Activated CD4-positive, alpha-beta T cell treated with anti-CD3 and anti-CD28 coated beads, Interleukin-2, Interleukin-4, amounts not matched to agents 100 ng/mL and 50 ng/mL, durations not matched to agents 16 hours and 8 hours (primary cell): ENCODE measurements around the gene DOCK9.
"Not testable (repeated sequence)": the region's sequence is repeated elsewhere in the genome, so short reads cannot be mapped to it uniquely, and the experiment has no call there.

Source experiments
- DNase-seq: peaks from one replicate; pipeline ENCODE4 v3.0.0-alpha.2; 2020; ENCODE audit warnings: low spot score

DOCK9 gene

DNA sequence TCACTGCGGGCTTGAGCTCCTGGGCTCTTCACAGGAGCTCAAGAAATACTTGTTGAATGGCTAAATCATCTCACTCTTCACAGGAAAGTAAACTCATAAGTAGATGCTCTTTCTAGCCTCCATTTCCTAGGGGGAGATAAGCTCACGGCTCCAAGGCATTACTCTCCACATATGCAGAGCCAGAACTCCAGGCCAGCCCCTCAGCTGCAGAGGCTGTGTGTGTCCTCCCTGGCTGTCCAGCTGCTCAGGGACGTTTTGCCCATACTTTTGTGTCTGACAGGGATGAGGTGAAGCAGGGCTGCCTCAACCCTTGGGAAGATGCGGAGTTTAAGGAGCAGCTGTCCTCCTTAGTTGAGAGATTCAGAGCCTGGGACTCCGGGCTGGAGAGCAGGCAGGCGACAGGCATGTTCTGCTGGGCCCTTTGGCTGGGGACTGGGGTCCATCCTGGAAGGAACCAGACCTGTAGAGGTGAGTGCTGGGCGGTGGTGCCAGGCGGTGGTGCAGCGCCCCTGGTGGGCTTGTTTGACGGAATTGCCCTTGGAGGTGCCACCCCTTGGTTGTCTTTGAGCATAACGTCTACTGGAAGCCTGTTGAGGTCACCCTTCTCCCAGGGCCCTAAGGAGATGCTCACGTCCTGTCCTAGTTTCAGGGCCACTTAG lies 204.9 kb downstream of the DOCK9 start:
- DNase-seq: no peak

DNA sequence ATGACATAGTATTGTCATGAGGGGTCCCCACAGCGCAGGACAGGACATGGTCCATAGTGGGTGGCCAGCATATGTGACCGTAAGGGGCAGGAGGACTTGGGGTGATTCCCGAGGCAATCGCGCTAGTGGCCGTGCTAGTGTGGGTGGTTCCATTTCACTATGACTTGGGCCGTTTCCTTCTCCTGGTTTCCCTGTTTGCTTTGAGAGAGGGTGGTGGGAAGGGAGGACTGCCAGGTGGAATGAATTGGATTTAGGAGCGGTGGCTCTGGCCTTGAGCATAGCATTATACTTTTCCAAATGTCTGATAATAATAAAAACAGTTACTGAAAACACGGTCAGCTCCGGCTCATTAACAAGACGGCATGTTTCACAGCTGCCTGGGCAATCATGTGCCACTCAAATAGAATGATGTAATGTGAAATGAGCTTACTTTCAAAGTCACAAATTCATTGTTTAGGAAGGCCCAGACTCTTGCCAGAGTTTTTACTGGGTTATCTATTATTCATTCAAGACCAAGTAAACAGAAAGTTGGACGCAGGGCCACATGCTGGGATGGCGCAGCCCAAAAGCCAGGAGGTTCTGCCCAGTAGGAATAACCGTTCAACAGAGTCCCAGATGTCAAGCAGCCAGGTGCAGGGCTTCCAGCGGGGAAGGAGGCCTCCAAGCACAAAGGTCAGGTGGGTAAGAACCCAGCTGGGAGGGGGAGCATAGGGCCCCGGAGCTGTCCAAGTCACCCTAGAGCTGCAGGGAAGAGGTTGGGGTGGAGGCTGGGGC lies 205.8 kb downstream of the DOCK9 start:
- DNase-seq: no peak

DNA sequence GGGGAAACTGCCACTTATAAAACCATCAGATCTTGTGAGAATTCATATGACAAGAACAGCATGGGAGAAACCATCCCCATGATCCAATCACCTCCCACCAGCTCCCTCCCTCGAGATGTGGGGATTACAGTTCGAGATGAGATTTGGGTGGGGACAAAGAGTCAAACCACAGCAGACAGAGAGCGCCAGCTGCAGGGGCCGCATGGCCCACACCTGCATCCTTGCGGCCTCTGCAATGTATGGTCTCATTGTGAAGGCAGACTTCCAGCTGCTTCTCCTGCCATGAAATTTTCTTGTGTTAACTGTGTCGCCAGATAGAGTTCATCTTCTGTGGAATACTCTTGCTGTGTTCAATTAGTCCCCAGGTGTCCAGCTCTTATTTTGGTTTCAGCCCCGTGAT lies 208.1 kb downstream of the DOCK9 start:
- DNase-seq: no peak

DNA sequence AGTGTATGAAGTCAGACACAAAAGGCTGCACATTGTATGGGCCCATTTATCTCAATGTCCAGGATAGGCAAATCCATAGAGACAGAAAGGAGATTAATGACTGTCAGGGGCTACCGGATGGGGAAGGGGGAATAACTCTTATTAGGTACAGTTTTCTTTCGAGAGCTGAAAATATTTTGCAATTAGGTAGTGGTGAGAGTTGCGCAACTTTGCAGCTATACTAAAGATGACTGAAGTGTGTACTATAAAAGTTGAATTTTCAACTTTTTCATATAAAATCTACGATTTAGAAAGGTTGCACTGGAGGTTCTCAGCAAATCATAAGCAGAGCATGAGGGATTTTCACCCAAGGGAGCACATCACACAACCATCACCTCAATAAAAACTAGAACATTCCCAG lies 209.3 kb downstream of the DOCK9 start:
- no peak for DNase-seq

DNA sequence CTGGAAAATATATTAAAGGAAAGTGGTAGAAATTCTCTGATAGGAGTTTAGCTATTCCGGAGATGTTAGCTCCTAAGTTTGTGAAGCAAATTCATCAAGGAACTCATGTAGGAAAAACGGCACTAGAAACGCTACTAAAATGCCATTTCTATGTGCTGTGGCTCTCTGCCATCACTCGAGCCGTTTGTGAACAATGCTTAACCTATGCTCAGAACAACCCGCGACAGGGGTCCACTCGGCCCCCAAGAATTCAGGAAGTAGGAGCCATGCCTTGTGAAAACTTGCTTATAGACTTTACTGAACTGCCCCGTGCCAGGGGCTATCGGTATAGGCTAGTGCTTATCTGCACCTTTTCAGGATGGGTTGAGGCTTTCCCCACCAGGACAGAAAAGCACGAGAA lies 211.2 kb downstream of the DOCK9 start:
- DNase-seq: no peak

DNA sequence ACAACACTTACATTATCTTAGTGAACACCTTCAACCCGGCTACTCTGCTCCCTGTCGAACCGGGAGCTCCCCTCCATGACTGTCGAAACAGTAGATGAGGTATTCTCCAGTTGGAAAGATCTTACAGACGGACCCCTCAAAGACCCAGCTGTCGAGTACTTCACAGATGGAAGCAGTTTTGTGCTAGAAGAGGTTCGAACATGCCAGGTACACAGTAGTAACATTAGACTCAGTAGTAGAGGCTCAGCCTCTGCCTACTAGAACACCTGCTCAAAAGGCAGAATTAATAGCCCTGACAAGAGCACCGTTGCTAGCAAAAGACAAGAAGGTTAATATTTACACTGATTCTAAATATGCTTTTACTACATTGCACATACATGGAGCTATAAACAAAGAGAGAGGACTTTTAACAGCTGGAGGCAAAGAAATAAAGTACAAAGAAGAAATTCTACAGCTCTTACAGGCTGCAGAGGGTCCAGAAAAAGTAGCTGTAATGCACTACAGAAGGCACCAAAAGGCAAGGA lies 211.8 kb downstream of the DOCK9 start:
- DNase-seq: no peak

DNA sequence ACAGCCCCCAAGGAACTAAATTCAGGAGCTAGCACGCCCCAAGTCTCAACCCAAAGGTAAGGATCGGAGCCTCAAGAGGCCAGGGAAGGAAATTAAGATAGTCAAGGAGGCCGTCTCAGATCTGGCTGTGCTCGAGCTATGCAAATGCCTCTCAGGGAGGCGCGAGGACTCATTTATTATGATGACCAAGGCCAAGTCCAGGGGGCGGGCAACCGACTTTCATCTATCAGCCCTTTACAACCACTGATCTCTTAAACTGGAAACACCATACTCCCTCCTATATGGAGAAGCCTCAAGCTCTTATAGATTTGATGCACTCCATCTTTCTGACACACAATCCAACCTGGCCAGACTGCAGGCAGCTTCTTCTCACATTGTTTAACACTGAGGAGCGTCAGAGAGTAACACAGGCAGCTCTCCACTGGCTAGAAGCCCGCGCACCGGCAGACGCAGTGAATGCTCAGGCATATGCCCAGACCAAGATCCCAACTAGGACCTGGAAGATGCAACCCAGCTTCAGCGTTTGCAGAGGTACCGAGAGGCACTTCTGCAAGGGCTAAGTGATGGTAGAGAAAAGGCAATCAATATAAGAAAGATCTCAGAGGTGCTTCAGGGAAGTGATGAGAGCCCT lies 215.8 kb downstream of the DOCK9 start:
- no peak for DNase-seq

DNA sequence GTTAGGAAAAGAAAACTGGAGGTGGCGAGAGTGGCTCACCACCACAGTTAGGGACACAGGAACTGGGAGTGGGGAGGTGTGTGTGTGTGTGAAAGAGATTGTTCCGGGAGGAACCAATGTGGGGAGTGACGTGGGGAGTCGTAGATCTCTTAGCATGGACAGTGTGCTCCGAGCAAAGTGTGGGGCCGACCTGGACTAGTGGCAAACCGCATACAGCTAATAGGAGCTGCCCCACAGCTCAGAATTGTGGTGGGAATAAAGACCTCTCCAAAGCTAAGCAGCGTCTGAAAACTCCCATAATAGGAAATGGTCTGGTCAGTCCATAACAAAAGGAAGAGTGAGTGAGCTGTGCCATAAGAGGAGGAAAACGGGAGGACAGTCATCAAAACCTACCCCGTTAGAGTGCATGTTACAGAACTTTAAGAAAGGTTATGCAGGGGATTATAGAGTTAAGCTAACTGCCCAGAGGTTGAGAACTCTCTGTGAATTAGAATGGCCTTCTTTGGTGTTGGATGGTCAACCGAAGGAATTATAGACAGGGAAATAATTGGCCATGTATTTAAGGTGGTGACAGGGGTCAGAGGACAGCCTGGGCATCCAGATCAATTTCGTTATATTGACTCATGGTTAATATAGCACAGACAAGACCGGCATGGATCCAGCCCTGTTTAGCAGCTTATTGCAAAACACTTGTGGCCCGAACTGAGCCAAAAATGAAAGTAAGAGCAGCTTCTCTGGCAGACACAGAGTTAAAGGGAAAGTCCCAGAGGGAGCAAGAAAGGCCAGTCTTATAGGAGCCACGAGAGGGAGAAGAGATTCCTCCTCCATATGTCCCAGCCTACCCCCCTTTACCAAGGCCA lies 216.5 kb downstream of the DOCK9 start:
- DNase-seq: peak; percentile 17

DNA sequence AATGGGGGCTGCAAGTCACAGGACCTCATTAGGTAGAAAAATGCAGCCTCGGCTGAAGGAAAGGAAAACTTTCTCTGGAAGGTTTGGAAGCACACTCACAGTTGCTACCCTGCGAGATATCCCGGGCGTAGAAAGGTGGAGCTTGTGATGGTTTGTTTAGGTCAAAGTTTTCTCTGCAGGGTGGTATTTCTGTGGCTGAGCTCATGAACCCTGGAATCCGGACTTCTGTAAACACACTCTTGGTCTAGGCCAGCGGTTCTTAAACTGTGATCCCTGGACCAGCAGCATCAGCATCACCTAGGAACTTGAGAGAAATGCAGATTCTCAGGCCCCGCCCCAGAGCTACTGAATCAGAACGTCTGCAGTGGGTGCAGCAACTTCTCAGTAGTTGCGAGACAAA lies 222.1 kb downstream of the DOCK9 start:
- no peak for DNase-seq

DNA sequence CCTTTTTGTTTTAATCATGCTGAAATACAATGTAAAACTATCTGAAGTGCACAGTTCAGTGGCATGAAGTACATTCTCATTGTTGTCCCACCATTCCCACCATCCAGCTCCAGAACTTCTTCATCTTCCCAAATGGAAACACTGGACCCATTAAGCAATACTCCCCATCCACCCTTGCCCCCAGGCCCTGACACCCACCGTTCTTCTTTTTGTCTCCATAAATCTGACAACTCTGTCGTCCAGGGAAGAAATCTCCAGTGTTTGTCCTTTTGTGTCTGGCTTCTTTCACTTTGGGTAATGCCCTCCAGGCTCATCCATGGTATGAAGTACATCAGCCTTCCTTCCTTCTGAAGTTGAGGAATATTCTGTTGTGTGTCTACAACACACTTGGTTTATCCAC lies 222.7 kb downstream of the DOCK9 start:
- DNase-seq: no peak

DNA sequence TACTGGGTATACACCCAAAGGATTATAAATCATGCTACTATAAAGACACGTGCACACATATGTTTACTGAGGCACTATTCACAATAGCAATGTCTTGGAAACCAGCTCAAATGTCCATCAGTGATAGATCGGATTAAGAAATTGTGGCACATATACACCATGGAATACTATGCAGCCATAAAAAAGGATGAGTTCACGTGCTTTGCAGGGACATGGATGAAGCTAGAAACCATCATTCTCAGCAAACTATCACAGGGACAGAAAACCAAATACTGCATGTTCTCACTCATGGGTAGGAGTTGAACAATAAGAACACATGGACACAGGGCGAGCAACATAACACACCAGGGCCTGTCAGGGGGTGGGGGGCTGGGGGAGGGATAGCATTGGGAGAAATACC lies 223.4 kb downstream of the DOCK9 start:
- DNase-seq: not testable (repeated sequence)

DNA sequence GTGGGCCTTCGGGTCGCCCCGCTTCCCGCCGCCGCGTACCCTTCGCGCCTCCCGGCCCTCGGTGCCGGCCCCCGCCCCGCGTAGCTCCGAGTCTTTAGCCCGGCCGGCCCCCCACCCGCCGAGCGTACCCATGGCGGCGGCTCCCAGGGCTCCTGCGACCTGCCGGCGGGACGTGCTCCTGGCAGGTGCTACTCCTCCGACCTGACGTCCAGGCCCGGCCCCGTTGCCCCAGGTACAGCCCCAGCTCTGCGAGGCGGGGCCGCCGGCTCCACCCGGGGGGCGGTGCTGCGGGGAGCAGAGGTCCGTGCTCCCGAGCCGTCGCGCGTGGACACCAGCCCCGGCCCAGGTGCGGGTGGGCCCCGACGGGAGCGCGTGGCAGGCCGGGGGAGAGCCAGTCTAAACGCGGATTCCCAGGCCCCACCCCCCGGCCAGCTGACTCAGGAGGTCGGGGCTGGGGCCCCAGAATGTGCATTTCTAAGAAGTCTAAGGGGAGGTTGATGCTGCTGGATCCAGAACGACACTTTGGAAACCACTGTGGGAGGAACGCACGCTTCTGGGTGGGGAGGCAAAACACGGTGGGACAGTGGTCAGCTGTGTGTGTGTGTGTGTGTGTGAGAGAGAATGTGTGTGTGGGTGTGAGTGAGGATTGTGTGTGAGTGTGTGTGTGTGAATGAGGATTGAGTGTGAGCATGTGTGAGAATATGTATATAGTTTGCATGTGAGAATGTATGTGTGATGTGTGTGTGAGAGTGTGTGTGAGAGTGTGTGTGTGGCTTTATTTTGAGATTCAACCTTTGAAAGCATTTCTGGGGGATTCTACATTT lies 225.2 kb downstream of the DOCK9 start, which contains the start of gene SLC15A1:
Gene SLC15A1, minus strand, starts transcription at position 206 of the 824 bp plus-strand sequence. Its CDS starts 74 bp downstream, at position 132.
- no peak for DNase-seq

DNA sequence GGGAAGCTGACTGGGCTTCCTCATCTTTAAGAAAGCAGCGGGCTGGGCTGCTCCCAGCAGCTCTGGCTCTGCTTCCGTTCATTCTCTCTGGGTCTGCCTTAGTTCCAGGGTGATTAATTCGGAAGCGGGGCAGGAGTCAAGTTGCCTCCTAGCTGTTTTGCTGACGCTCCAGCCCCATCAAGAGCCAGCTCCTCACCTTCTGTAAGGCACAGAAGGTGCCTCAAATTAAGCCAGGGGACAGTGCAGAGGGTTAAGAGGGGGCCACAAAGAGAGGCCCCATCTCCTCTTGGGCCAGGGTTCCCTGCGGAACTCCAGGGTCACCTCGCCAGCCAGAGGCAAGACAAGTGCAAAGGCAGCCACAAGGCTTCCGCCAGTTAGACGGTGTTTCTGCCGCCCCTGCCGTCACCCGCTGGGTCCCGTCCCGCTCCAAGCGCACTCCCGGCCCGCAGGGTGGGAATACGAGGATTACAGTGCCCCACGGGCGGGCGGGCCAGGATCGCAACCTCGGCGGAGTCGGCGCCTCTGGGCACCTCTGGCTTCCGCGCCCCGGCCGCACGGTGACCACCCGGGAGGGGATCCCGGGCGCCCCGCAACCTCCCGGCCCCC lies 225.9 kb downstream of the DOCK9 start:
- DNase-seq: no peak

DNA sequence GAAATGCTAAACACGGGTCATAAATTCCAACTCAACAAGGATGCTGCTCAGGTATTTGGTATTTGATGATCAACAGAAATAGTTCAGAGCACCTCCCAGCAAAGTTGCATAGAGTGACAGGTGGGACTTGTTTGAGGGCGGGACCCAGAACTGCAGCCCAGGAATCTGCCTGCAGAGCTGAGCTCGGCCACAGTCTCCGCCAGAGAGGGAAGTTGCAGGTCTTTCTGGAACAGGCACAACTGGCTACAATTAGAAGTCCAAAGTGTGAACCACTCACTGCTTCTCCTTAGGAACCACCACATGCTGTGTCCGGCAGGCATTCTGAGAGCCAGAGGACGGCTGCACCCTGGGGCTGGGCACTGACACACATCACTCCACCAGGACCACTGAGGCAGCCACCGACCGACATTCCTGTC lies 226.5 kb downstream of the DOCK9 start:
- no peak for DNase-seq

DNA sequence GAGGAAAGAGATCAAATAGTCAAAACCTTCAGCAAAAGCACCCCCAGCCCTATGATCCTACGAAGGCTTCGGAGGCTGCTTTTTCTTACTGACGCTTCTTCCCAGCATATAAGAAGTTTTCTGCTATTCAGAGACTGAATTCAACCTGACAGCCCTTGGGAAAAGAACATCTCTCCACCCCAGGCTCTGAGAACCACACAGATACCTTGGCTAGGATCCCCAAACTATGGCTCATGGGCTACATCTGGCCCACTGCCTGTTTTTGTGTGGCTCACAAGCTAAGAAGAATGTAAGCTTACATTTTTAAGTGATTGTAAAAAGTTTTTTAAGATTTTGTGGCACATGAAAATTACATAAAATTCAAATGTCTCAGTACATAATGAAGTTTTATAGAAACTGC lies 228.4 kb downstream of the DOCK9 start:
- no peak for DNase-seq

DNA sequence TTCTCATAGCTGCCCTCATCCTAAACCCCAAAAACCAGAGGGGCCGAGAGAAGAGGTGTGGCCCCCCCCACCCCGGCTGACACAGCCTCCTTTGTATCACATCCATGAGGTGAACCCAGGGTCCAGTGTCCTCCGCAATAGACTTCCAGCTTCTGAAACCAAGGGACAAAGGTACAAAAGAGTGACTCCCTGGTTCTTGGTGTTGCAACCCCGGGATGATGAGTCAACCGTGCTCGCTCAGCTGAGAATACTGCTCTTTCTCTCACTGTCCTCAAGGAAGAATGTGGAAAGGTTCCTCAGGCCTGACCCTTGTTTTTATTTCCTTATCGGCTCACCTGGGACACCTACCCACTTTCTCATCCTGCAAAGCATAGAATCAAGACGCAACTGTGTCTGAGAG lies 230.9 kb downstream of the DOCK9 start:
- DNase-seq: no peak
